ENCODE data around the gene OR9A4.

The OR9A4 gene, protein sequence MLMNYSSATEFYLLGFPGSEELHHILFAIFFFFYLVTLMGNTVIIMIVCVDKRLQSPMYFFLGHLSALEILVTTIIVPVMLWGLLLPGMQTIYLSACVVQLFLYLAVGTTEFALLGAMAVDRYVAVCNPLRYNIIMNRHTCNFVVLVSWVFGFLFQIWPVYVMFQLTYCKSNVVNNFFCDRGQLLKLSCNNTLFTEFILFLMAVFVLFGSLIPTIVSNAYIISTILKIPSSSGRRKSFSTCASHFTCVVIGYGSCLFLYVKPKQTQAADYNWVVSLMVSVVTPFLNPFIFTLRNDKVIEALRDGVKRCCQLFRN

DNA sequence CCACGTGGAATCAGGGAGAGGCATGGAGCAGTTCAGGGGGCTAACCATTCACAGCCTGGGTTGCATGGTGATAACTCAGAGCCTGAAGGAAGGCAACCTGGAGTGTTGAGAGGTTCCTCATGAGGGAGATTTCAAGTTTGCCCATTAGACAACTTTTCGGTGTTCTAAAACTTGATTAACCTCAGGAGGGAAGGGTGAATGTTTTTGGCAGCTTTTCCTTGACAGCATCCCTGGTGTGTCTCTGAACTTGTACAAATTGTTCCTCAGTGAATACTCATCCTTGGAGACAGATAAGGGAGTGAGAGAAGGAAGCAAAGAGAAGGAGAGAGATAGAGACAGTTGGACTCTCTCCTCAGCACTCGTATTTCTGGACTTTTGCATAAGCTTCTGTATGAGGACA, at the start of gene OR9A4:
OR9A4 (plus strand) TSS at position 301 of the 400 bp plus-strand sequence. CDS start 2,477 bp downstream, outside the sequence.
- DNase-seq (ENCODE audit: low read depth) = no peak
- H3K4me3 ChIP-seq (ENCODE audit: low read depth, low read length) = no peak within 1 kb of the TSS
- TF ChIP-seq, protein P1, sequence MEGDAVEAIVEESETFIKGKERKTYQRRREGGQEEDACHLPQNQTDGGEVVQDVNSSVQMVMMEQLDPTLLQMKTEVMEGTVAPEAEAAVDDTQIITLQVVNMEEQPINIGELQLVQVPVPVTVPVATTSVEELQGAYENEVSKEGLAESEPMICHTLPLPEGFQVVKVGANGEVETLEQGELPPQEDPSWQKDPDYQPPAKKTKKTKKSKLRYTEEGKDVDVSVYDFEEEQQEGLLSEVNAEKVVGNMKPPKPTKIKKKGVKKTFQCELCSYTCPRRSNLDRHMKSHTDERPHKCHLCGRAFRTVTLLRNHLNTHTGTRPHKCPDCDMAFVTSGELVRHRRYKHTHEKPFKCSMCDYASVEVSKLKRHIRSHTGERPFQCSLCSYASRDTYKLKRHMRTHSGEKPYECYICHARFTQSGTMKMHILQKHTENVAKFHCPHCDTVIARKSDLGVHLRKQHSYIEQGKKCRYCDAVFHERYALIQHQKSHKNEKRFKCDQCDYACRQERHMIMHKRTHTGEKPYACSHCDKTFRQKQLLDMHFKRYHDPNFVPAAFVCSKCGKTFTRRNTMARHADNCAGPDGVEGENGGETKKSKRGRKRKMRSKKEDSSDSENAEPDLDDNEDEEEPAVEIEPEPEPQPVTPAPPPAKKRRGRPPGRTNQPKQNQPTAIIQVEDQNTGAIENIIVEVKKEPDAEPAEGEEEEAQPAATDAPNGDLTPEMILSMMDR (IDR thresholded peaks at IDR 0.05; ENCODE audit: insufficient read depth, low read depth, low read length, missing control alignments) = no peak

DNA sequence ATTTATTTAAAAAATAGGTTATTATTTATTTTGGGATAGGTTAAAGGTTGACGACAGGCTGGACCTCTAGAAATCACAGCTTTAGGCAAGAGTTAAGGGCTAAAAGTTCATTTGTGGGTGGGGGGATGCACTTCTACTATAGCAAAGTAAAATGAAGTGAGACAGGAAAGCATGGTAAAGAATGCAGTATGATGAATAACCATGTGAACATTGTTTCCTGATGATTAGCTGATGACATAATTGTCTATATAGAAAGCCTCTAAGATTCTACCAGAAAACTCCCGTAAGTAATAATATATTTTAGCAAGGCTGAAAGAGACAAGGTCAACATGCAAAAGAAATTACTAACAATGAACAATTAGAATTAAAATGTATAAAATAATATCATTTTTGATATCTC, 49.2 kb upstream of the OR9A4 start:
- no peak for DNase-seq (ENCODE audit: low read depth)
- TF ChIP-seq, protein P1 (IDR thresholded peaks at IDR 0.05; ENCODE audit: insufficient read depth, low read depth, low read length, missing control alignments) = no peak
- H3K4me3 ChIP-seq (ENCODE audit: low read depth, low read length) = no peak overlapping the region

DNA sequence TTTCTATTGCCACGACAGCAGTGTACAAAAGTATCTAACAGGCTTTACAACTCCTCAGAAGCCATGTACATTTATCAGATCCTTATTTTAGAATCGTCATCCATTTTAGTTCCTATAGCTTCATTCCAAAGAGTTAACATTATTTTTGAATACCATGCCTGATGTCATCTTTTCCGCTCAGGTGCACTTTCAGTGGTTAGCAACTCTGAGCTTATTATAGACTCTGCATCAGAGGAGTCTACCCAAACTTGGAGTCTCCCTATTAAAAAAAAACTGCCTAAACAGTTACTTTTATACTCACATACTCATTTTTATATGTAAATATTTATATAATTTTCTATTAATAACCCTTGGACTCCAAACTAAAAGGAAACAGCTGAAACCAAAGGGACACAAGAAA, 43.3 kb upstream of the OR9A4 start:
- DNase-seq (ENCODE audit: low read depth) = no peak
- no peak overlapping the region for H3K4me3 ChIP-seq (ENCODE audit: low read depth, low read length)
- TF ChIP-seq, protein P1 (IDR thresholded peaks at IDR 0.05; ENCODE audit: insufficient read depth, low read depth, low read length, missing control alignments) = no peak

DNA sequence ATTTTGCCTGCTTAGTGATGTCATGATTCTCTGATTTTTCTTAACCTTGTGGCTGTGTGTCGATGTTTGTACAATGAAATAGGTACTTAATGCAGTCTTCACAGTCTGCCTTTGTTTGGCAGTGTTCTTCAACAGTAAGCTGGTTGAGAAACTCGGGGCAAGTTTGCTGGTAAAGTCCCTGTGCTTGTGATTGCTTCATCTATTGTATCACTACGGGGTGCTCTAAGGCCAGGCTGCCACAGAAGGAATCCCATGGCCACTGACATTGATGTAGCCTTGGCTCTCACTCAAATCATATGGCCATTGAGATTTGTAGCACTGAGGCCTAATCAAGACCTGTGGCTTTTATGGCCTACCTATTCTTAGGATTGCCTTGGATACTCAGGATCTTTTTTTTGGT, 41.4 kb upstream of the OR9A4 start:
- no peak for DNase-seq (ENCODE audit: low read depth)
- TF ChIP-seq, protein P1 (IDR thresholded peaks at IDR 0.05; ENCODE audit: insufficient read depth, low read depth, low read length, missing control alignments) = no peak
- no peak overlapping the region for H3K4me3 ChIP-seq (ENCODE audit: low read depth, low read length)

DNA sequence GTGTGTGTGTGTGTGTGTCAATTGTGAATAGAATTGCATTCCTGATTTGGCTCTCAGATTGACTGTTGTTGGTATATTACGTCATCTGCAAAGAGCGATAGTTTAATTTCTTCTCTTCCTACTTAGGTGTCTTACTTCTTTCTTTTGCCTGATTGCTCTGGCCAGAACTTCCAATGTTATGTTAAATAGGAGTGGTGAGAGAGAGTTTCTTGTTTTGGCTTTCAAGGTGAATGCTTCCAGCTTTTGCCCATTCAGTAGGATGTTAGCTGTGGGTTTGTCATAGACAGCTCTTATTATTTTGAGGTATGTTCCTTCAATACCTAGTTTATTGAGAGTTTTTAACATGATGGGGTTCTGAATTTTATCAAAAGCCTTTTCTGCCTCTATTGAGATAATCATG, 40.7 kb upstream of the OR9A4 start:
- TF ChIP-seq, protein P1 (IDR thresholded peaks at IDR 0.05; ENCODE audit: insufficient read depth, low read depth, low read length, missing control alignments) = no peak
- DNase-seq (ENCODE audit: low read depth) = no peak
- no peak overlapping the region for H3K4me3 ChIP-seq (ENCODE audit: low read depth, low read length)

DNA sequence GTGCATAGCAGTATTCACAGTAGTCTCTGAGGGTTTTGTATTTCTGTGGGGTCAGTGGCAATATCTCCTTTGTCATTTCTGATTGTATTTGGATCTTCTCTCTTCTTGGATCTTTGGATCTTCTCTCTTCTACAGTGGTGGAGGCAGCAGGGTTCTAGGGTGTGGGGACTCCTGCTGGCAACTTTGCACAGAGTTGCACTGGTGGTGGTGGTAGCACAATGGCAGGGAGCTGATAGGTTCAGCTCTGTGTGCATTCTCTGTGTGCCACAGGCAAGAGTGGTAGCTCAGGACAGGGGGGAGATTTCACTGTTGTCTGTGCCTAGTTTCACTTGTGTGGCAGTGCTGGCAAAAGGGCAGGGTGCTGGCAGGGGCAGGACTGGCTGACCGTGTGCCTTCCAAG, 39.8 kb upstream of the OR9A4 start:
- TF ChIP-seq, protein P1 (IDR thresholded peaks at IDR 0.05; ENCODE audit: insufficient read depth, low read depth, low read length, missing control alignments) = no peak
- H3K4me3 ChIP-seq (ENCODE audit: low read depth, low read length) = no peak overlapping the region
- no peak for DNase-seq (ENCODE audit: low read depth)

DNA sequence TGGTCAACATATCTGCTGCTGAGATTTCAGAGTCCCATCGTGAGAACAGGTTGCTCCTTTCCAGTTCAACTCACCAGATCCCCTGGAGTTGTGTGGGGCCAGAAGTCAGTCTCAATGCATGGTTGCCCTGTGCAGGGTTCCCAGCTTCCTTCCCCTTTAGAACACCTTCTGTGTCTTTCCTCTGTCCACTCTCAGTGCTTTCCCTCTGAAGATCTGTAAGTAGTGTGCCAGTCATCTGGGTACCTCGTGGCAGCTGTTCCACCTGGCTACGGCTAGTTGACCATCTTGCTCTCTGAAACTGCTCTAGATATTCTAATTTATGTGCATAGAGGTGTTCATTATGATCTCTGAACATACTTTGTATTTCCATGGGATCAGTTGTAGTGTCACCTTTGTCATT, 38.8 kb upstream of the OR9A4 start:
- TF ChIP-seq, protein P1 (IDR thresholded peaks at IDR 0.05; ENCODE audit: insufficient read depth, low read depth, low read length, missing control alignments) = no peak
- DNase-seq (ENCODE audit: low read depth) = no peak
- H3K4me3 ChIP-seq (ENCODE audit: low read depth, low read length) = no peak overlapping the region
